ENCODE results near the gene DIPK1A.

The DIPK1A gene

GRCh38 chr1:92792340-92792782 is 168.9 kb downstream of the DIPK1A start:
- no peaks in the 10 kb centered on the region for H3K36me3 ChIP-seq (ENCODE audit: control insufficient read depth in 5 of 5, insufficient read depth in 5 of 5, low read length in 5 of 5)
- no peak overlapping the region for H3K27ac ChIP-seq (ENCODE audit: low read depth, low read length)
- no peaks in the 10 kb centered on the region for H3K27me3 ChIP-seq (ENCODE audit: control insufficient read depth in 5 of 5, insufficient read depth in 4 of 5, low read length in 5 of 5)
- H3K9me3 ChIP-seq (ENCODE audit: control insufficient read depth in 5 of 5, low read length in 5 of 5): peaks cover 0 to 5% (median 0%) of the 10 kb centered on the region in 5 donors
- peaks cover 0 to 3% (median 0%) of the 10 kb centered on the region in 5 donors for H3K4me1 ChIP-seq (ENCODE audit: control insufficient read depth in 5 of 5, insufficient read depth in 5 of 5, low read length in 5 of 5)
- no peak overlapping the region for H3K4me3 ChIP-seq (ENCODE audit: low read depth in 1 of 5, low read length in 5 of 5)
- no peak overlapping the region for H3K9ac ChIP-seq (ENCODE audit: low read length in 5 of 5)

Measured in subcutaneous abdominal adipose tissue (tissue), 5 donors.